GM04504 (cell line): ENCODE measurements around the gene FGF7.
"Not testable (repeated sequence)": the region's sequence is repeated elsewhere in the genome, so short reads cannot be mapped to it uniquely, and the experiment has no call there.

ENCODE experiments used
- DNase-seq: peaks from one replicate; pipeline ENCODE4 v3.0.0-alpha.2; 2012; ENCODE audit warnings: low read depth

Gene FGF7

GRCh38 chr15:49495993-49496753 is 73.1 kb downstream of the FGF7 start:
- DNase-seq, result no peak

DNA sequence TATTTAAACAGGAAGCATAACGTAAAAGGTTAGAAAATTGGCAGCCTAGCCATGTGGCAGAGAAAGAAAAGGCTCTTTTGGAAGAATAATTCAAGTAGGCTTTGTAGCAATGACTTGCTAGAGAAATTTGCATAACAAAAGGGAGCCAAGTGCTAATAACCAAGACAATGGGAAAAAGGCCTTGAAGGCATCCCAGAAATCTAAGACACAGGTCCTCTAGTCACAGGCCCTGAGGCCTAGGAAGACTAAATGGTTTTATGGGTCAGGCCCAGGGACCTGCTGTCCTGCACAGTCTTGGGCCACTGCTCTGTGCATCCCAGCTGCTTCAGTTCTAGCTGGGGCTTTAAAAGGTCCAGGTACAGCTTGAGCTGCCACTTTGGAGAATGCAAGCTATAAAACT is 78.5 kb downstream of the FGF7 start:
- DNase-seq, result no peak

DNA sequence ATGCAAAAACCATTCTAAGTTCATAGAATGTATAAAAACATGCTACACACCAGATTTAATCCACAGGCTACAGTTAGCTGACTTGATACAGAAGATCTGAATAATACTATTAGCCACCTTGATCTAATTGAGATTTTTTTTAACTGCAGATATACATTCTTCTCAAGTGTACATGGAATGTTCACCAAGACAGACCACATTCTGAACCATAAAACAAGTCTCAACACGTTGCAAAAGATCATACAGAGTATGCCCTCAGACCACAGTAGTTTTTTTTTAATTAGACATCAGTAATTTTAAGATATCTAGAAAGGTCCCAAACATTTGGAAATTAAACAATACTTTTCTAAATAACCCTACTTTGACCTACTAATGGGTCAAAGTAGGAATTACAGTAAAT is 83.3 kb downstream of the FGF7 start:
- no peak for DNase-seq

DNA sequence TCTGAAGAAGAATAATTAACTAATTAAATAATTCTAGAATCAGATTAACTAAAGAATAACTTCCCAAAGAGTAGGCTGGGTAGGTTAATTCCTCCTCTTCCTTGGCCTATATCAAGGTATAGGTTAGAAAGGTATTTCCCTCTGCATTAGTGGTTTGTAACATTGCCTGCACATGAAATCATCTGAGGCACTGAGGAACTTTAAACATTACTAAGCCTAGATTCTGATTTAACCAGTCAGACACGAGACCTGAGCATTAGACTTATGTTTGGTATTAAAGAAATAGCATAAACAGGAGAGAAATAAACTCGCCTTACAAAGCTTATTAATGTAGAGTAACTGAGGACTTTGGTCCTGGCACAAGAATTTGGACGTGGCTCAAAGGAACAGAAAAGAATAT is 84.2 kb downstream of the FGF7 start:
- DNase-seq, result no peak

- DNase-seq, result not testable (repeated sequence)
Observed at GRCh38 chr15:49512739-49513138, 89.7 kb downstream of the FGF7 start.

GRCh38 chr15:49521802-49522201 is 98.8 kb downstream of the FGF7 start:
- no peak for DNase-seq

GRCh38 chr15:49528289-49528688 is 105.2 kb downstream of the FGF7 start:
- DNase-seq, result no peak

DNA sequence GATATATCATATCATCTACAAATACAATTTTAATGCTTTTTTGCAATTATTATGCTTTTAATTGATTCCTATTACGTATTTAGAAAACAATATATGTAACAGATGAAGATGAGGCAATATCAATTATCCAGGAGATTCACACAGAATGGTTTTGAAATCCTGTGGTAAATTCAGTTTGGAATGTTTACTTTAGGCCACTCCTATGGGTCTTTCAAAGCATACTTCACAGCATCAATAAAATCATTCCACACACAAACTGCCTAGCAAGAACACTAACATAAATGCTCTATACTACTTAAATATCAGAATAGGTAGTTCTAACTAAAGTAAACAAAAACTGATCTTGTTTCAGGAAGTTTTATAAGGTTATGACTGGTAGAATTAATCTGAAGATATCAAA is 107.0 kb downstream of the FGF7 start:
- DNase-seq, result no peak
